GM19395 (cell line): ENCODE measurements around the gene SLC18A2.
"Not testable (repeated sequence)": the region's sequence is repeated elsewhere in the genome, so short reads cannot be mapped to it uniquely, and the experiment has no call there.

Experiments used
- ATAC-seq: cut with Tn5 transposase; IDR thresholded peaks from one replicate; pipeline ENCODE4 v1.9.1; 2021; ENCODE audit warnings: mild to moderate bottlenecking, moderate library complexity; ENCODE audit not compliant: unreplicated experiment

SLC18A2 gene

GRCh38 chr10:117240621-117241529 is at the start of gene SLC18A2:
TSS of gene SLC18A2 (plus strand) at chr10:117241114. CDS start at chr10:117241694, 580 bp downstream.
- ATAC-seq: no peak

- no peak for ATAC-seq
Observed at GRCh38 chr10:117197189-117197588, 43.7 kb upstream of the SLC18A2 start, which contains the start of gene KCNK18. TSS of gene KCNK18 (plus strand) at chr10:117197489. CDS start at chr10:117197489, 0 bp downstream.

- ATAC-seq: no peak
Observed at GRCh38 chr10:117198088-117198487, 42.8 kb upstream of the SLC18A2 start.

GRCh38 chr10:117201826-117202225 is 39.1 kb upstream of the SLC18A2 start:
- no peak for ATAC-seq

GRCh38 chr10:117204316-117204715 is 36.6 kb upstream of the SLC18A2 start:
- no peak for ATAC-seq

GRCh38 chr10:117212176-117212575 is 28.7 kb upstream of the SLC18A2 start:
- ATAC-seq: no peak

- no peak for ATAC-seq
Observed at GRCh38 chr10:117214401-117214800, 26.5 kb upstream of the SLC18A2 start.

GRCh38 chr10:117215079-117215478 is 25.8 kb upstream of the SLC18A2 start:
- ATAC-seq: no peak

- ATAC-seq: no peak
Observed at GRCh38 chr10:117216028-117216427, 24.9 kb upstream of the SLC18A2 start.

- peak; percentile 86 for ATAC-seq
Observed at GRCh38 chr10:117216611-117217195, 24.2 kb upstream of the SLC18A2 start.

GRCh38 chr10:117217196-117217761 is 23.6 kb upstream of the SLC18A2 start:
- peak; percentile 59 for ATAC-seq

GRCh38 chr10:117218654-117219053 is 22.3 kb upstream of the SLC18A2 start:
- ATAC-seq: no peak

- ATAC-seq: no peak
Observed at GRCh38 chr10:117221156-117221711, 19.7 kb upstream of the SLC18A2 start.

GRCh38 chr10:117222552-117222951 is 18.4 kb upstream of the SLC18A2 start:
- no peak for ATAC-seq

- ATAC-seq: no peak
Observed at GRCh38 chr10:117222976-117223692, 17.8 kb upstream of the SLC18A2 start.

- no peak for ATAC-seq
Observed at GRCh38 chr10:117223693-117224430, 17.1 kb upstream of the SLC18A2 start.

GRCh38 chr10:117224881-117225280 is 16.0 kb upstream of the SLC18A2 start:
- ATAC-seq: no peak

- no peak for ATAC-seq
Observed at GRCh38 chr10:117226813-117227451, 14.0 kb upstream of the SLC18A2 start.

- ATAC-seq: no peak
Observed at GRCh38 chr10:117228210-117228609, 12.7 kb upstream of the SLC18A2 start.

- ATAC-seq: not testable (repeated sequence)
Observed at GRCh38 chr10:117230107-117230506, 10.8 kb upstream of the SLC18A2 start.
